ENCODE measurements around the gene PCARE. TPM values are rescaled to one million over a fixed set of nuclear protein-coding genes. Genes with fewer than 3 reads are reported as not detected.

Gene PCARE
- total RNA-seq, result 1 to 10 TPM in 1 of 2 donors, under 1 TPM in 1; 0.06 to 1.0 TPM
- 0.76 TPM for polyA plus RNA-seq (ENCODE audit: insufficient read depth, low read depth, low replicate concordance)
- long read RNA-seq, donor 1, result 0 reads
- long read RNA-seq, donor 2, result 0 reads

- Histone ChIP-seq H3K27ac (no peak within 1 kb of the TSS), H3K9me3 (no peaks in the 10 kb centered on the region), H3K4me3 (no peak within 1 kb of the TSS), H3K36me3 (ENCODE audit: low read depth, missing control alignments) (no peaks in the 10 kb centered on the region), H3K27me3 (no peaks in the 10 kb centered on the region), H3K4me1 (peaks cover 11% of the 10 kb centered on the region)
- 77 to 87% methylated on average over 8 of the region's 8 CpGs for WGBS, 2 donors
- no peak for DNase-seq
- intact Hi-C loops (cut with DNase I; ENCODE audit: low total_unique reads), result no loop called here
- TF ChIP-seq CTCF (IDR thresholded peaks at IDR 0.05) (no peak), POLR2A (IDR thresholded peaks at IDR 0.05) (no peak)
Observed at GRCh38 chr2:29074411-29074810, at the start of gene PCARE. PCARE (minus strand) TSS chr2:29074523; CDS start chr2:29074261, 262 bp downstream.

GRCh38 chr2:29123617-29124349 is 49.5 kb upstream of the PCARE start:
- TF ChIP-seq POLR2A (IDR thresholded peaks at IDR 0.05) (no peak), CTCF (IDR thresholded peaks at IDR 0.05) (no peak)
- Histone ChIP-seq H3K4me3 (no peak overlapping the region), H3K27ac (no peak overlapping the region), H3K4me1 (no peaks in the 10 kb centered on the region), H3K9me3 (no peaks in the 10 kb centered on the region), H3K27me3 (no peaks in the 10 kb centered on the region), H3K36me3 (ENCODE audit: low read depth, missing control alignments) (no peaks in the 10 kb centered on the region)
- 80 to 89% methylated on average over 3 of the region's 3 CpGs for WGBS, 2 donors
- DNase-seq, result no peak
- intact Hi-C loops (cut with DNase I; ENCODE audit: low total_unique reads), result no loop called here

- H3K9me3 ChIP-seq, result no peaks in the 10 kb centered on the region
- TF ChIP-seq POLR2A (IDR thresholded peaks at IDR 0.05), result no peak
- no peak for TF ChIP-seq CTCF (IDR thresholded peaks at IDR 0.05)
- no peaks in the 10 kb centered on the region for H3K27me3 ChIP-seq
- no peak for DNase-seq
- H3K27ac ChIP-seq, result no peak overlapping the region
- 82 to 89% methylated on average over 2 of the region's 2 CpGs for WGBS, 2 donors
- intact Hi-C loops (cut with DNase I; ENCODE audit: low total_unique reads), result no loop called here
- no peak overlapping the region for H3K4me3 ChIP-seq
- no peaks in the 10 kb centered on the region for H3K36me3 ChIP-seq (ENCODE audit: low read depth, missing control alignments)
- H3K4me1 ChIP-seq, result no peaks in the 10 kb centered on the region
Observed at GRCh38 chr2:29120846-29121245, 46.5 kb upstream of the PCARE start.

GRCh38 chr2:29119211-29119610 is 44.9 kb upstream of the PCARE start:
- Histone ChIP-seq H3K9me3 (no peaks in the 10 kb centered on the region), H3K27me3 (no peaks in the 10 kb centered on the region), H3K36me3 (ENCODE audit: low read depth, missing control alignments) (no peaks in the 10 kb centered on the region), H3K27ac (no peak overlapping the region), H3K4me1 (peaks cover 6% of the 10 kb centered on the region), H3K4me3 (no peak overlapping the region)
- TF ChIP-seq CTCF (IDR thresholded peaks at IDR 0.05), result no peak
- no peak for TF ChIP-seq POLR2A (IDR thresholded peaks at IDR 0.05)
- no peak for DNase-seq
- intact Hi-C loops (cut with DNase I; ENCODE audit: low total_unique reads), result no loop called here
- 65 to 74% methylated on average over 4 of the region's 4 CpGs for WGBS, 2 donors
